HK-2 (cell line): Measurements from ENCODE around the gene MPG.

Source experiments
- DNase-seq: peaks from one replicate; pipeline ENCODE4 v3.0.0-alpha.2; 2018; ENCODE audit not compliant: unreplicated experiment

The MPG gene

GRCh38 chr16:50769-51591 lies 27.0 kb upstream of the MPG start:
- DNase-seq, result no peak

- DNase-seq, result peak; percentile 95
These were observed 24.4 kb upstream of the MPG start, which contains the start of the genes POLR3K and SNRNP25 for GRCh38 chr16:53346-54236. TSS of gene POLR3K (minus strand) at chr16:53608. CDS start at chr16:53586, 22 bp downstream. TSS of gene SNRNP25 (plus strand) at chr16:53828. CDS start at chr16:54017, 189 bp downstream.

GRCh38 chr16:54237-54581 lies 23.8 kb upstream of the MPG start:
- no peak for DNase-seq

GRCh38 chr16:55571-56136 lies 22.4 kb upstream of the MPG start:
- DNase-seq, result no peak

GRCh38 chr16:56231-56927 lies 21.6 kb upstream of the MPG start:
- DNase-seq, result no peak

- DNase-seq, result no peak
These were observed 20.3 kb upstream of the MPG start for GRCh38 chr16:57711-58110.

GRCh38 chr16:58491-59439 lies 19.3 kb upstream of the MPG start:
- DNase-seq, result no peak

GRCh38 chr16:59440-60059 lies 18.5 kb upstream of the MPG start:
- DNase-seq, result no peak

- no peak for DNase-seq
These were observed 17.9 kb upstream of the MPG start for GRCh38 chr16:60166-60565.

GRCh38 chr16:60929-61878 lies 16.8 kb upstream of the MPG start:
- no peak for DNase-seq

- no peak for DNase-seq
These were observed 16.1 kb upstream of the MPG start for GRCh38 chr16:61879-62281.

GRCh38 chr16:62283-62967 lies 15.6 kb upstream of the MPG start:
- DNase-seq, result no peak

GRCh38 chr16:62968-63391 lies 15.0 kb upstream of the MPG start:
- DNase-seq, result no peak

GRCh38 chr16:63466-63865 lies 14.6 kb upstream of the MPG start:
- DNase-seq, result no peak

GRCh38 chr16:63998-64913 lies 13.8 kb upstream of the MPG start:
- DNase-seq, result no peak

- no peak for DNase-seq
These were observed 13.1 kb upstream of the MPG start for GRCh38 chr16:64914-65255.

GRCh38 chr16:65745-66144 lies 12.3 kb upstream of the MPG start:
- peak; percentile 77 for DNase-seq
